Keratinocyte (primary cell): ENCODE data around the gene SH3BP5L. TPM values are rescaled to one million over a fixed set of nuclear protein-coding genes. Genes with fewer than 3 reads are reported as not detected.

Source experiments
- DNase-seq: peaks from one replicate; pipeline ENCODE4 v3.0.0-alpha.2; 2011; ENCODE audit warnings: low read depth, missing footprints, low spot score
- FAIRE-seq: peaks from 2 replicates; lab custom pipeline; 2011; peaks lifted over from hg19 to GRCh38; lab: Jason Lieb, UNC
- H2AFZ ChIP-seq: 2 replicates; pipeline ENCODE4 v1.6.0; 2012; ENCODE audit warnings: low read length, control low read depth, inconsistent platforms; ENCODE audit not compliant: control insufficient read depth
- H3K27ac ChIP-seq: 2 replicates; pipeline ENCODE4 v1.5.1; 2011; ENCODE audit warnings: low read length; ENCODE audit not compliant: control insufficient read depth, insufficient read depth
- H3K27me3 ChIP-seq: 3 replicates; pipeline ENCODE4 v1.6.0; 2011; ENCODE audit warnings: low read length; ENCODE audit not compliant: control insufficient read depth, insufficient read depth; ENCODE audit errors: extremely low read depth
- H3K36me3 ChIP-seq, 2 experiments: 2 replicates in 1 of 2; 3 replicates in 1 of 2; pipeline ENCODE4 v1.5.1; 2011; ENCODE audit warnings: low read length in 2 of 2, mild to moderate bottlenecking in 1 of 2; ENCODE audit not compliant: control insufficient read depth in 2 of 2, insufficient read depth in 2 of 2; ENCODE audit errors: extremely low read depth in 1 of 2
- H3K4me1 ChIP-seq: 3 replicates; pipeline ENCODE4 v1.5.1; 2011; ENCODE audit warnings: low read length; ENCODE audit not compliant: control insufficient read depth, insufficient read depth; ENCODE audit errors: extremely low read depth
- H3K4me2 ChIP-seq: 3 replicates; pipeline ENCODE4 v1.6.0; 2011; ENCODE audit warnings: low read depth, low read length; ENCODE audit not compliant: control insufficient read depth, insufficient read depth; ENCODE audit errors: extremely low read depth
- H3K4me3 ChIP-seq, 3 experiments: fragments of 200-600 bp in 1 of 3; sonication (generic) in 1 of 3; 2 replicates in 2 of 3; 3 replicates in 1 of 3; pipeline ENCODE4 v1.5.1; 2011 to 2016; ENCODE audit warnings: low read length in 3 of 3, mild to moderate bottlenecking in 3 of 3, control low read depth in 2 of 3, inconsistent platforms in 1 of 3, low read depth in 1 of 3, mixed read lengths in 1 of 3, mixed run types in 1 of 3, moderate library complexity in 1 of 3; ENCODE audit not compliant: control insufficient read depth in 2 of 3, insufficient read depth in 2 of 3; ENCODE audit errors: extremely low read depth in 1 of 3
- H3K79me2 ChIP-seq: 2 replicates; pipeline ENCODE4 v1.6.0; 2012; ENCODE audit warnings: low read length; ENCODE audit not compliant: control insufficient read depth, insufficient read depth
- H3K9ac ChIP-seq: 3 replicates; pipeline ENCODE4 v1.6.0; 2011; ENCODE audit warnings: low read length; ENCODE audit not compliant: control insufficient read depth, insufficient read depth; ENCODE audit errors: extremely low read depth
- H3K9me1 ChIP-seq: 3 replicates; pipeline ENCODE4 v1.6.0; 2011; ENCODE audit warnings: low read length; ENCODE audit not compliant: control insufficient read depth, insufficient read depth; ENCODE audit errors: extremely low read depth
- H3K9me3 ChIP-seq: 2 replicates; pipeline ENCODE4 v1.5.1; 2012; ENCODE audit warnings: low read depth, low read length; ENCODE audit not compliant: control insufficient read depth
- H4K20me1 ChIP-seq: 3 replicates; pipeline ENCODE4 v1.6.0; 2011; ENCODE audit warnings: low read length; ENCODE audit not compliant: control insufficient read depth, insufficient read depth; ENCODE audit errors: extremely low read depth
- EZH2 ChIP-seq: IDR thresholded peaks from one replicate; pipeline ENCODE4 v1.6.1; 2012; ENCODE audit warnings: inconsistent platforms, mild to moderate bottlenecking, low read length, moderate library complexity
- dilution Hi-C: fragments of 300-500 bp; cut with MboI; formaldehyde crosslinking; loops from one replicate; pipeline ENCODE4 v1.7.0; 2020; ENCODE audit warnings: low sequenced_read_pairs; ENCODE audit not compliant: extremely low pct_ligation_motif_present
- polyA plus RNA-seq, 5 experiments: library from polyadenylated mRNA; depleted of rRNA in 3 of 5; stranded (reverse) in 3 of 5; stranded (forward) in 1 of 5; unstranded in 1 of 5; fragments of >200 nt; gene quantifications; 1 replicate in 1 of 5; 2 replicates in 3 of 5; 3 replicates in 1 of 5; pipeline versions ENCODE4 v1.2.1 to v1.2.3, GENCODE V29; 2011 to 2012; ENCODE audit warnings: missing spikeins in 2 of 5, low read depth in 1 of 5, low replicate concordance in 1 of 5
- TF ChIP-seq, protein P1 (sequence below), 3 experiments: IDR thresholded peaks in 1 of 3; conservative IDR thresholded peaks in 1 of 3; optimal IDR thresholded peaks in 1 of 3; 2 replicates in 2 of 3; 3 replicates in 1 of 3; pipeline versions ENCODE3 to v1.5.1; 2011; ENCODE audit warnings: low read length in 3 of 3, mild to moderate bottlenecking in 3 of 3, moderate library complexity in 2 of 3, control low read depth in 1 of 3, inconsistent platforms in 1 of 3; ENCODE audit not compliant: insufficient read depth in 2 of 3; ENCODE audit errors: extremely low read depth in 1 of 3

The SH3BP5L gene
- polyA plus RNA-seq, 1 donor (not counting 4 experiments of a cell fraction or from before 2014, with no cell fraction given) = 13.2 TPM

- no peak overlapping the region for H3K9ac ChIP-seq
- no peaks in the 10 kb centered on the region for H4K20me1 ChIP-seq
- H3K27ac ChIP-seq = no peak overlapping the region
- dilution Hi-C loops = no loop called here
- H3K27me3 ChIP-seq = no peaks in the 10 kb centered on the region
- no peak for TF ChIP-seq EZH2
- TF ChIP-seq, protein P1, sequence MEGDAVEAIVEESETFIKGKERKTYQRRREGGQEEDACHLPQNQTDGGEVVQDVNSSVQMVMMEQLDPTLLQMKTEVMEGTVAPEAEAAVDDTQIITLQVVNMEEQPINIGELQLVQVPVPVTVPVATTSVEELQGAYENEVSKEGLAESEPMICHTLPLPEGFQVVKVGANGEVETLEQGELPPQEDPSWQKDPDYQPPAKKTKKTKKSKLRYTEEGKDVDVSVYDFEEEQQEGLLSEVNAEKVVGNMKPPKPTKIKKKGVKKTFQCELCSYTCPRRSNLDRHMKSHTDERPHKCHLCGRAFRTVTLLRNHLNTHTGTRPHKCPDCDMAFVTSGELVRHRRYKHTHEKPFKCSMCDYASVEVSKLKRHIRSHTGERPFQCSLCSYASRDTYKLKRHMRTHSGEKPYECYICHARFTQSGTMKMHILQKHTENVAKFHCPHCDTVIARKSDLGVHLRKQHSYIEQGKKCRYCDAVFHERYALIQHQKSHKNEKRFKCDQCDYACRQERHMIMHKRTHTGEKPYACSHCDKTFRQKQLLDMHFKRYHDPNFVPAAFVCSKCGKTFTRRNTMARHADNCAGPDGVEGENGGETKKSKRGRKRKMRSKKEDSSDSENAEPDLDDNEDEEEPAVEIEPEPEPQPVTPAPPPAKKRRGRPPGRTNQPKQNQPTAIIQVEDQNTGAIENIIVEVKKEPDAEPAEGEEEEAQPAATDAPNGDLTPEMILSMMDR (optimal IDR thresholded peaks at IDR 0.05 in 1 of 3, IDR thresholded peaks at IDR 0.05 in 1 of 3, conservative IDR thresholded peaks at IDR 0.05 in 1 of 3; ENCODE audit: extremely low read depth in 1 of 3, insufficient read depth in 2 of 3, low read length in 3 of 3) = no peak
- DNase-seq (no peak), FAIRE-seq (no peak)
- peaks cover 27 to 45% of the 10 kb centered on the region in 2 experiments for H3K36me3 ChIP-seq
- H2AFZ ChIP-seq = no peak overlapping the region
- H3K4me2 ChIP-seq = no peak overlapping the region
- H3K9me3 ChIP-seq = no peaks in the 10 kb centered on the region
- peaks cover 3% of the 10 kb centered on the region for H3K4me1 ChIP-seq
- H3K4me3 ChIP-seq = no peak overlapping the region
- no peaks in the 10 kb centered on the region for H3K9me1 ChIP-seq
- peaks cover 23% of the 10 kb centered on the region for H3K79me2 ChIP-seq
These were observed 9.5 kb downstream of the SH3BP5L start for GRCh38 chr1:248816042-248816851.

- TF ChIP-seq EZH2 = no peak
- TF ChIP-seq, protein P1 (optimal IDR thresholded peaks at IDR 0.05 in 1 of 3, IDR thresholded peaks at IDR 0.05 in 1 of 3, conservative IDR thresholded peaks at IDR 0.05 in 1 of 3; ENCODE audit: extremely low read depth in 1 of 3, insufficient read depth in 2 of 3, low read length in 3 of 3) = no peak
- H3K9me1 ChIP-seq = no peaks in the 10 kb centered on the region
- H3K27me3 ChIP-seq = no peaks in the 10 kb centered on the region
- no peak for FAIRE-seq
- H3K27ac ChIP-seq = no peak overlapping the region
- H3K4me3 ChIP-seq = no peak overlapping the region
- peaks cover 27 to 42% of the 10 kb centered on the region in 2 experiments for H3K36me3 ChIP-seq
- H3K9me3 ChIP-seq = no peaks in the 10 kb centered on the region
- H3K4me2 ChIP-seq = no peak overlapping the region
- no peaks in the 10 kb centered on the region for H4K20me1 ChIP-seq
- no peak for DNase-seq
- H3K79me2 ChIP-seq = peaks cover 16% of the 10 kb centered on the region
- peaks cover 11% of the 10 kb centered on the region for H3K4me1 ChIP-seq
- H3K9ac ChIP-seq = no peak overlapping the region
- dilution Hi-C loops = no loop called here
- H2AFZ ChIP-seq = no peak overlapping the region
These were observed 10.2 kb downstream of the SH3BP5L start for GRCh38 chr1:248815407-248816034.
